DMS53 treated with DMSO at 0.1 percent for 48 hours (cell line): ENCODE results near the gene CTCF.

Experiments used
- DNase-seq: peaks from one replicate; lab custom pipeline; 2025; ENCODE audit not compliant: unreplicated experiment; lab: John Stamatoyannopoulos, UW

CTCF gene

GRCh38 chr16:67663877-67664222 lies 101.5 kb downstream of the CTCF start:
- DNase-seq: no peak

GRCh38 chr16:67664258-67664657 lies 101.9 kb downstream of the CTCF start:
- no peak for DNase-seq

- no peak for DNase-seq
Observed at GRCh38 chr16:67664871-67665270, 102.5 kb downstream of the CTCF start.

- DNase-seq: no peak
Observed at GRCh38 chr16:67665598-67665997, 103.3 kb downstream of the CTCF start.

GRCh38 chr16:67666032-67666551 lies 103.8 kb downstream of the CTCF start:
- DNase-seq: no peak

- peak; percentile 37 for DNase-seq
Observed at GRCh38 chr16:67666559-67667452, 104.5 kb downstream of the CTCF start, which contains the start of the genes C16orf86 and ENKD1. Gene C16orf86 (plus strand): TSS chr16:67666814. CDS start chr16:67666971, 157 bp downstream. Gene ENKD1 (minus strand): TSS chr16:67666750. CDS start chr16:67666442, 308 bp downstream.

GRCh38 chr16:67667453-67667816 lies 105.1 kb downstream of the CTCF start:
- DNase-seq: no peak

GRCh38 chr16:67667817-67668494 lies 105.6 kb downstream of the CTCF start:
- DNase-seq: peak; percentile 87

GRCh38 chr16:67668495-67669157 lies 106.3 kb downstream of the CTCF start:
- DNase-seq: no peak

- DNase-seq: no peak
Observed at GRCh38 chr16:67669499-67670101, 107.3 kb downstream of the CTCF start.

- no peak for DNase-seq
Observed at GRCh38 chr16:67672306-67672705, 110.0 kb downstream of the CTCF start.

- DNase-seq: peak; percentile 12
Observed at GRCh38 chr16:67672739-67673662, 110.7 kb downstream of the CTCF start.

- DNase-seq: peak; percentile 21
Observed at GRCh38 chr16:67673712-67674580, 111.6 kb downstream of the CTCF start.

GRCh38 chr16:67674851-67675578 lies 112.7 kb downstream of the CTCF start:
- no peak for DNase-seq

GRCh38 chr16:67675579-67675935 lies 113.2 kb downstream of the CTCF start:
- DNase-seq: no peak

GRCh38 chr16:67675999-67676398 lies 113.7 kb downstream of the CTCF start:
- no peak for DNase-seq

GRCh38 chr16:67676516-67676915 lies 114.2 kb downstream of the CTCF start:
- DNase-seq: no peak

- DNase-seq: no peak
Observed at GRCh38 chr16:67676939-67677338, 114.6 kb downstream of the CTCF start.
